SK-N-MC (cell line): ENCODE data around the gene E2F4.

Source experiments
- EZH2 ChIP-seq: fragments of 200-600 bp; sonication (generic); IDR thresholded peaks from one replicate; pipeline ENCODE4 v1.6.1; 2017; ENCODE audit warnings: antibody characterized with exemption
- FOXP2 ChIP-seq: optimal IDR thresholded peaks from 2 replicates; pipeline ENCODE3; 2011; ENCODE audit warnings: mild to moderate bottlenecking, moderate library complexity; ENCODE audit not compliant: insufficient read depth; ENCODE audit errors: extremely low read length, control extremely low read depth
- POLR2AphosphoS5 ChIP-seq: IDR thresholded peaks from 2 replicates; pipeline ENCODE4 v1.6.1; 2012; ENCODE audit warnings: mild to moderate bottlenecking, low read depth, low read length, borderline replicate concordance

DNA sequence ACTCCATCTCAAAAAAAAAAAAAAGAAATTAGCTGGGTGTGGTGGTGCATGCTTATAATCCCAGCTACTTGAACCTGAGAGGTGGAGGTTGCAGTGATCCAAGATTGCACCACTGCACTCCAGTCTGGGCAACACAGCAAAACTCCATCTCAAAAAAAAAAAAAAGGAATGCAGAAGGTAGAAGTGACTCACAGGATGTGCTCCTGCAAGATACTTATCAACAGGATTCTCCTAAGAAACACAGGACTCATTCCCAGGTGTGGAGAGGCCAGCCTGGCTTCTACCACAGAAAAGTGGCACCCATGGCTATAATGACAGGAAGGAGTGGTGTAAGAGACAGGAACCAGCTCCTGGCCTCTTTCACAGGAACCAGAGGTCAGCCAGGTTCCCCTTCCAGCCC, 20.8 kb downstream of the E2F4 start:
- TF ChIP-seq POLR2AphosphoS5 (no peak), EZH2 (no peak), FOXP2 (no peak)
